Transverse colon (tissue), 4 donors: ENCODE data around the gene CENPF. TPM values are rescaled to one million over a fixed set of nuclear protein-coding genes. Genes with fewer than 3 reads are reported as not detected.

Experiments
- DNase-seq: peaks from one replicate; pipeline ENCODE4 v3.0.0-alpha.2; 2019
- H3K27ac ChIP-seq, 4 donors: fragments of 200-600 bp; sonication (generic); 2 replicates each; pipeline ENCODE4 v1.5.1; 2016 to 2018; ENCODE audit warnings: inconsistent platforms in 4 of 4
- H3K27me3 ChIP-seq: fragments of 200-600 bp; sonication (generic); 2 replicates; pipeline ENCODE4 v1.5.1; 2017; ENCODE audit warnings: inconsistent platforms
- H3K36me3 ChIP-seq, 4 donors: fragments of 200-600 bp; sonication (generic); 2 replicates each; pipeline ENCODE4 v1.5.1; 2017 to 2019; ENCODE audit warnings: inconsistent platforms in 4 of 4
- H3K4me1 ChIP-seq, 4 donors: fragments of 200-600 bp; sonication (generic); 2 replicates each; pipeline ENCODE4 v1.5.1; 2017 to 2020; ENCODE audit warnings: inconsistent platforms in 4 of 4
- H3K4me3 ChIP-seq, 4 donors: fragments of 200-600 bp; sonication (generic); 1 replicate in 1 of 4; 2 replicates in 3 of 4; pipeline versions ENCODE4 v1.5.1 to v1.6.1; 2017 to 2019; ENCODE audit warnings: inconsistent platforms in 4 of 4
- H3K9me3 ChIP-seq, 2 donors: fragments of 200-600 bp; sonication (generic); 2 replicates each; pipeline ENCODE4 v1.5.1; 2017 to 2019; ENCODE audit warnings: inconsistent platforms in 2 of 2
- CTCF ChIP-seq, 5 experiments: fragments of 200-600 bp in 3 of 5; fragments of 450-650 bp in 2 of 5; sonication (generic) in 3 of 5; IDR thresholded peaks; 1 replicate in 2 of 5; 2 replicates in 3 of 5; pipeline ENCODE4 v1.5.1; 2016 to 2017; ENCODE audit warnings: antibody characterized with exemption in 5 of 5, inconsistent platforms in 3 of 5, mild to moderate bottlenecking in 2 of 5, moderate library complexity in 1 of 5
- EP300 ChIP-seq: sonication (generic); formaldehyde crosslinking; IDR thresholded peaks from one replicate; pipeline ENCODE4 v1.6.1; 2017; ENCODE audit warnings: antibody characterized with exemption, low read depth
- POLR2A ChIP-seq: fragments of 450-650 bp; IDR thresholded peaks from one replicate; pipeline ENCODE4 v1.6.1; 2016; ENCODE audit warnings: antibody characterized with exemption, mild to moderate bottlenecking, moderate library complexity
- POLR2AphosphoS5 ChIP-seq, 3 donors: sonication (generic); formaldehyde crosslinking; IDR thresholded peaks; one replicate each; pipeline ENCODE4 v1.6.1; 2016; ENCODE audit warnings: antibody characterized with exemption in 3 of 3
- WGBS, 2 donors: methylation state at CpG; one replicate each; pipeline ENCODE4 v1.1.5; 2018; ENCODE audit warnings: low coverage in 1 of 2; 5-methylcytosine and 5-hydroxymethylcytosine counted together
- in situ Hi-C, 4 donors: fragments of 200-750 bp; cut with MboI; loops; one replicate each; pipeline versions ENCODE4 v1.15.0 to v1.15.1; 2017; ENCODE audit warnings: low sequenced_read_pairs in 3 of 4, low pct_ligation_motif_present in 1 of 4, low pct_unique_long_range_greater_than_20kb in 1 of 4
- intact Hi-C: fragments of 100-400 bp; cut with DNase I; formaldehyde crosslinking; loops from one replicate; pipeline ENCODE4 v1.15.1; 2023; ENCODE audit warnings: low total_unique reads
- total RNA-seq, 4 donors: library from RNA; depleted of rRNA; stranded (reverse); fragments of >200 nt; gene quantifications; one replicate each; pipeline ENCODE4 v1.1.0, GENCODE V29; 2016

The CENPF gene
- total RNA-seq, 4 donors from 2014 or later: 1.5 to 49.8 (median 3.4) TPM

DNA sequence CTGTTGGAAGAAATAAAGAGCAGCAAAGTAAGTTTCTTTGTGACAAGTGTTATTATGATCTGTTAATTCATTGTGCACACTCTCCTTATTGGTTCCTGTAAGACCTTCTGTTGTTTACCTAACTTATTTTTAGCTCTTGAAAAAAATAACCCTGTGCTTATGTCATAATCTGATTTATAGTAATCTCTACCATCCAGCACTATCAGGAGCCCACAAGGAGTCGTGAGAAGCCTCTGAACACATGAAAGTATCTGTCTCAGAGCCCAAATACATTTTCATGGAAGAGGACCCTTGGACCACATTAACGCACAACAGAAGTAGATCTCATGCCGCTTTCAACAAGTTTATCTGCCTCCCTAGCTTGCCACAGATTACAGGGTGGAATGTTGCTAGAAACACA, 45.8 kb downstream of the CENPF start:
- WGBS, 2 donors: 86 to 88% methylated on average over 3 of the region's 3 CpGs
- intact Hi-C loops: no loop called here
- no peak for DNase-seq
- no peaks in the 10 kb centered on the region for H3K36me3 ChIP-seq
- H3K4me3 ChIP-seq: no peak overlapping the region
- no peak for TF ChIP-seq EP300
- TF ChIP-seq CTCF (IDR thresholded peaks at IDR 0.05): no peak
- no peak for TF ChIP-seq POLR2AphosphoS5 (IDR thresholded peaks at IDR 0.05)
- no peak for TF ChIP-seq POLR2A
- H3K27me3 ChIP-seq: no peaks in the 10 kb centered on the region
- H3K4me1 ChIP-seq: no peaks in the 10 kb centered on the region
- no peak overlapping the region for H3K27ac ChIP-seq
- H3K9me3 ChIP-seq: no peaks in the 10 kb centered on the region
- in situ Hi-C loops: loop anchor here in 1 of 4 donors (25.0 kb wide), 1 partner anchor 864 kb away; no protein-coding TSS in a partner anchor

DNA sequence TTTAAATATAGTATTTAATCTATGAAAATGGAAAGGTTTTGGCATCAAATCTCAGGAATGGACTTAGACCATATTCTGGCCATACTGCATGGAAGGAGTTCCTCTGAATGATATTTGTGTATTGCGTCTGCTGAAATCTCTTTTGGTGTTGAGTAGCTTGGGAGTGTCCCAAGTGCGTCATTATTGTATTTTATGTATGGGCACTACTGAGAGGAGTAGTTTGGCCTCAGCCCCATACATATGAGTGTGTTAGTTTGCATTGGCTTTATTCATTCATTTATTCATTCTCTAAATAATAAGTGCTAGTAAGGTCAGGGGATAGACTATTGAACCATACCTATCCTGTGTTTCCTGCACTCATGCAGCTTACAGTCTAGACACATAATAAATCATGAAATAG, 46.6 kb downstream of the CENPF start:
- H3K27ac ChIP-seq: no peak overlapping the region
- no peak overlapping the region for H3K4me3 ChIP-seq
- H3K9me3 ChIP-seq: no peaks in the 10 kb centered on the region
- WGBS, 2 donors: 100% methylated on average over 2 of the region's 2 CpGs
- H3K36me3 ChIP-seq: no peaks in the 10 kb centered on the region
- no peak for TF ChIP-seq CTCF (IDR thresholded peaks at IDR 0.05)
- no peak for TF ChIP-seq POLR2AphosphoS5 (IDR thresholded peaks at IDR 0.05)
- H3K4me1 ChIP-seq: no peaks in the 10 kb centered on the region
- intact Hi-C loops: no loop called here
- in situ Hi-C loops: loop anchor here in 2 of 4 donors (25.0 kb wide), 1 partner anchor 863 kb away; no protein-coding TSS in a partner anchor
- DNase-seq: no peak
- no peaks in the 10 kb centered on the region for H3K27me3 ChIP-seq

GRCh38 chr1:214650664-214651063, 47.7 kb downstream of the CENPF start:
- Histone ChIP-seq H3K27ac (no peak overlapping the region), H3K4me3 (no peak overlapping the region), H3K9me3 (no peaks in the 10 kb centered on the region), H3K36me3 (no peaks in the 10 kb centered on the region), H3K27me3 (no peaks in the 10 kb centered on the region), H3K4me1 (no peaks in the 10 kb centered on the region)
- TF ChIP-seq POLR2A: no peak
- TF ChIP-seq POLR2AphosphoS5 (IDR thresholded peaks at IDR 0.05): no peak
- no peak for TF ChIP-seq CTCF (IDR thresholded peaks at IDR 0.05)
- intact Hi-C loops (no loop called here), in situ Hi-C loops (loop anchor here in 1 of 4 donors (25.0 kb wide), 1 partner anchor 862 kb away; no protein-coding TSS in a partner anchor)
- 84 to 100% methylated on average over 3 to 4 of the region's 4 CpGs for WGBS, 2 donors
- no peak for DNase-seq

DNA sequence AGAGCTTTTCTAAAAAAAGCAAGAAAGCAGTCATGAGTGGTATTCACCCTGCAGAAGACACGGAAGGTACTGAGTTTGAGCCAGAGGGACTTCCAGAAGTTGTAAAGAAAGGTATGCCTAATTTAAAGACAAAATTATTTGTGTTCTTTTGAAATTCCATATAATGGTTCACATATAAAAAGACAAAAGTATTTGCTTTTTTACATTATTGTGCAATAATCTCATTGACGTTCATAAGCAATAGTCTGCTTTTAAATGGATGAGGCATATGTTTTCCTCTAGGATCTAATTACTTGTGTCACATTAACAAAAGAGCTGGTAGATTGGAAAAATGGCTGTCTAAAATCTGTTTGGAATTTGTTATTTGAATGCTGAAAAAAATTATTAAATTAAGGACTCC, 54.3 kb downstream of the CENPF start:
- H3K4me3 ChIP-seq: no peak overlapping the region
- H3K9me3 ChIP-seq: no peaks in the 10 kb centered on the region
- intact Hi-C loops: no loop called here
- H3K27me3 ChIP-seq: no peaks in the 10 kb centered on the region
- DNase-seq: no peak
- TF ChIP-seq POLR2AphosphoS5 (IDR thresholded peaks at IDR 0.05) (no peak), EP300 (no peak), POLR2A (no peak), CTCF (IDR thresholded peaks at IDR 0.05) (no peak)
- WGBS, 2 donors: 84 to 96% methylated on average over 2 of the region's 2 CpGs
- in situ Hi-C loops: loop anchor here in 1 of 4 donors (25.0 kb wide), 1 partner anchor 855 kb away; no protein-coding TSS in a partner anchor
- H3K27ac ChIP-seq: no peak overlapping the region
- no peaks in the 10 kb centered on the region for H3K4me1 ChIP-seq
- no peaks in the 10 kb centered on the region for H3K36me3 ChIP-seq
